Esophagus squamous epithelium (tissue), 4 donors: ENCODE results near the gene TMEM63C.

Source experiments
- CTCF ChIP-seq, 6 experiments: fragments of 450-650 bp in 4 of 6; fragments of 200-600 bp in 2 of 6; sonication (generic) in 2 of 6; IDR thresholded peaks; one replicate each; pipeline ENCODE4 v1.5.1; 2016 to 2019; ENCODE audit warnings: antibody characterized with exemption in 6 of 6, mild to moderate bottlenecking in 4 of 6, moderate library complexity in 4 of 6
- POLR2A ChIP-seq, 4 donors: fragments of 450-650 bp; IDR thresholded peaks; one replicate each; pipeline ENCODE4 v1.6.1; 2017; ENCODE audit warnings: antibody characterized with exemption in 4 of 4, mild to moderate bottlenecking in 4 of 4, moderate library complexity in 3 of 4

GRCh38 chr14:77236814-77237213 is 55.2 kb downstream of the TMEM63C start:
- TF ChIP-seq CTCF (IDR thresholded peaks at IDR 0.05) = no peak
- TF ChIP-seq POLR2A (IDR thresholded peaks at IDR 0.05) = no peak
